ENCODE results near the gene FAM53B. TPM values are rescaled to one million over a fixed set of nuclear protein-coding genes. Genes with fewer than 3 reads are reported as not detected.

FAM53B gene
- total RNA-seq, 4 donors from 2014 or later, result 41.0 to 110 (median 50.0) TPM

GRCh38 chr10:124693801-124694416 is 50.3 kb downstream of the FAM53B start:
- in situ Hi-C loops (cut with MboI; ENCODE audit: low pct_ligation_motif_present in 1 of 4, low pct_unique_long_range_greater_than_20kb in 1 of 4, low sequenced_read_pairs in 3 of 4) (no loop called here), intact Hi-C loops (cut with DNase I; ENCODE audit: low total_unique reads) (no loop called here)
- Histone ChIP-seq H3K36me3 (peaks cover 0 to 5% (median 0%) of the 10 kb centered on the region in 4 donors), H3K9me3 (no peaks in the 10 kb centered on the region), H3K4me1 (peaks cover 0 to 34% (median 2%) of the 10 kb centered on the region in 4 donors), H3K27ac (peak overlapping the region; percentile 23 to 57 (median 32)), H3K27me3 (no peaks in the 10 kb centered on the region), H3K4me3 (no peak overlapping the region)
- DNase-seq, result no peak
- TF ChIP-seq POLR2A (IDR thresholded peaks at IDR 0.05) (no peak), POLR2AphosphoS5 (IDR thresholded peaks at IDR 0.05) (no peak), EP300 (IDR thresholded peaks at IDR 0.05; ENCODE audit: low read depth) (no peak)
- TF ChIP-seq, protein P1, sequence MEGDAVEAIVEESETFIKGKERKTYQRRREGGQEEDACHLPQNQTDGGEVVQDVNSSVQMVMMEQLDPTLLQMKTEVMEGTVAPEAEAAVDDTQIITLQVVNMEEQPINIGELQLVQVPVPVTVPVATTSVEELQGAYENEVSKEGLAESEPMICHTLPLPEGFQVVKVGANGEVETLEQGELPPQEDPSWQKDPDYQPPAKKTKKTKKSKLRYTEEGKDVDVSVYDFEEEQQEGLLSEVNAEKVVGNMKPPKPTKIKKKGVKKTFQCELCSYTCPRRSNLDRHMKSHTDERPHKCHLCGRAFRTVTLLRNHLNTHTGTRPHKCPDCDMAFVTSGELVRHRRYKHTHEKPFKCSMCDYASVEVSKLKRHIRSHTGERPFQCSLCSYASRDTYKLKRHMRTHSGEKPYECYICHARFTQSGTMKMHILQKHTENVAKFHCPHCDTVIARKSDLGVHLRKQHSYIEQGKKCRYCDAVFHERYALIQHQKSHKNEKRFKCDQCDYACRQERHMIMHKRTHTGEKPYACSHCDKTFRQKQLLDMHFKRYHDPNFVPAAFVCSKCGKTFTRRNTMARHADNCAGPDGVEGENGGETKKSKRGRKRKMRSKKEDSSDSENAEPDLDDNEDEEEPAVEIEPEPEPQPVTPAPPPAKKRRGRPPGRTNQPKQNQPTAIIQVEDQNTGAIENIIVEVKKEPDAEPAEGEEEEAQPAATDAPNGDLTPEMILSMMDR (IDR thresholded peaks at IDR 0.05), result no peak
- 57 to 65% methylated on average over 4 to 10 of the region's 10 CpGs for WGBS, 2 donors (ENCODE audit: low coverage in 1 of 2)

GRCh38 chr10:124693396-124693795 is 50.8 kb downstream of the FAM53B start:
- H3K4me1 ChIP-seq, result peaks cover 0 to 28% (median 2%) of the 10 kb centered on the region in 4 donors
- peaks cover 0 to 5% (median 0%) of the 10 kb centered on the region in 4 donors for H3K36me3 ChIP-seq
- H3K27ac ChIP-seq, result peak overlapping the region in 3 of 4 donors; percentile 31 to 57 (median 32)
- 88 to 90% methylated on average over 2 to 13 of the region's 13 CpGs for WGBS, 2 donors (ENCODE audit: low coverage in 1 of 2)
- in situ Hi-C loops (cut with MboI; ENCODE audit: low pct_ligation_motif_present in 1 of 4, low pct_unique_long_range_greater_than_20kb in 1 of 4, low sequenced_read_pairs in 3 of 4) (no loop called here), intact Hi-C loops (cut with DNase I; ENCODE audit: low total_unique reads) (no loop called here)
- H3K27me3 ChIP-seq, result no peaks in the 10 kb centered on the region
- no peaks in the 10 kb centered on the region for H3K9me3 ChIP-seq
- no peak for DNase-seq
- H3K4me3 ChIP-seq, result no peak overlapping the region
- TF ChIP-seq POLR2AphosphoS5 (IDR thresholded peaks at IDR 0.05) (no peak), EP300 (IDR thresholded peaks at IDR 0.05; ENCODE audit: low read depth) (no peak), POLR2A (IDR thresholded peaks at IDR 0.05) (no peak)
- TF ChIP-seq, protein P1 (IDR thresholded peaks at IDR 0.05), result no peak

- Histone ChIP-seq H3K27me3 (no peaks in the 10 kb centered on the region), H3K9me3 (no peaks in the 10 kb centered on the region), H3K27ac (no peak overlapping the region), H3K4me1 (peaks cover 0 to 26% (median 0%) of the 10 kb centered on the region in 4 donors), H3K4me3 (no peak overlapping the region), H3K36me3 (peaks cover 0 to 5% (median 0%) of the 10 kb centered on the region in 4 donors)
- in situ Hi-C loops (cut with MboI; ENCODE audit: low pct_ligation_motif_present in 1 of 4, low pct_unique_long_range_greater_than_20kb in 1 of 4, low sequenced_read_pairs in 3 of 4) (no loop called here), intact Hi-C loops (cut with DNase I; ENCODE audit: low total_unique reads) (no loop called here)
- 93 to 100% methylated on average over 1 to 8 of the region's 8 CpGs for WGBS, 2 donors (ENCODE audit: low coverage in 1 of 2)
- TF ChIP-seq POLR2A (IDR thresholded peaks at IDR 0.05), result no peak
- DNase-seq, result no peak
Observed at GRCh38 chr10:124692100-124692446, 52.1 kb downstream of the FAM53B start.

- Histone ChIP-seq H3K27ac (no peak overlapping the region), H3K4me3 (no peak overlapping the region), H3K36me3 (peaks cover 0 to 5% (median 0%) of the 10 kb centered on the region in 4 donors), H3K9me3 (no peaks in the 10 kb centered on the region), H3K4me1 (peaks cover 0 to 21% (median 0%) of the 10 kb centered on the region in 4 donors), H3K27me3 (no peaks in the 10 kb centered on the region)
- 84 to 91% methylated on average over 2 to 11 of the region's 11 CpGs for WGBS, 2 donors (ENCODE audit: low coverage in 1 of 2)
- in situ Hi-C loops (cut with MboI; ENCODE audit: low pct_ligation_motif_present in 1 of 4, low pct_unique_long_range_greater_than_20kb in 1 of 4, low sequenced_read_pairs in 3 of 4), result no loop called here
- intact Hi-C loops (cut with DNase I; ENCODE audit: low total_unique reads), result no loop called here
- DNase-seq, result no peak
- no peak for TF ChIP-seq POLR2A (IDR thresholded peaks at IDR 0.05)
- TF ChIP-seq, protein P1 (IDR thresholded peaks at IDR 0.05), result no peak
- TF ChIP-seq EP300 (IDR thresholded peaks at IDR 0.05; ENCODE audit: low read depth), result no peak
Observed at GRCh38 chr10:124691421-124692099, 52.6 kb downstream of the FAM53B start.
